Right forelimb (tissue), 1 donor: ENCODE data around the gene VSIG4.
"Not testable (repeated sequence)": the region's sequence is repeated elsewhere in the genome, so short reads cannot be mapped to it uniquely, and the experiment has no call there.

Experiments
- DNase-seq: peaks from one replicate; pipeline ENCODE4 v3.0.0-alpha.2; 2018

Gene VSIG4

GRCh38 chrX:65975161-65975751, 64.6 kb downstream of the VSIG4 start:
- not testable (repeated sequence) for DNase-seq
